Natural killer cell treated with Interleukin-12 subunit alpha and Interleukin-12 subunit beta and Interleukin-15 and Interleukin-18, amount 100 ng/mL, for 72 hours (primary cell): ENCODE measurements around the gene P4HB. TPM values are rescaled to one million over a fixed set of nuclear protein-coding genes. Genes with fewer than 3 reads are reported as not detected.

Experiments used
- ATAC-seq, 2 donors: fragments of 150-1000 bp; cut with Tn5 transposase in 1 of 2; sonication (Bioruptor Pico), chemical (Tn5 transposase) in 1 of 2; 2 replicates each; pipeline ENCODE4 v1.10.0; 2021
- DNase-seq: peaks from one replicate; pipeline ENCODE4 v3.0.0; 2022; ENCODE audit warnings: low spot score
- H3K27ac Mint-ChIP-seq, 2 donors: 1 replicate in 1 of 2; 2 replicates in 1 of 2; pipeline ENCODE4 v1.8.0; 2022; ENCODE audit warnings: mixed read lengths in 2 of 2, mild to moderate bottlenecking in 1 of 2, moderate library complexity in 1 of 2
- H3K27me3 Mint-ChIP-seq, 2 donors: 1 replicate in 1 of 2; 2 replicates in 1 of 2; pipeline ENCODE4 v1.8.0; 2022; ENCODE audit warnings: mixed read lengths in 2 of 2
- H3K36me3 Mint-ChIP-seq: one replicate; pipeline ENCODE4 v1.8.0; 2022; ENCODE audit warnings: mixed read lengths
- H3K4me1 Mint-ChIP-seq, 2 donors: 1 replicate in 1 of 2; 2 replicates in 1 of 2; pipeline ENCODE4 v1.8.0; 2022; ENCODE audit warnings: low read depth in 2 of 2, mixed read lengths in 2 of 2, mild to moderate bottlenecking in 1 of 2
- H3K4me3 Mint-ChIP-seq: one replicate; pipeline ENCODE4 v1.8.0; 2022; ENCODE audit warnings: mixed read lengths
- H3K9me3 Mint-ChIP-seq: 2 replicates; pipeline ENCODE4 v1.8.0; 2022; ENCODE audit warnings: mixed read lengths
- total RNA-seq, 2 donors: library from RNA; stranded (reverse); gene quantifications; one replicate each; pipeline ENCODE4 v1.2.3, GENCODE V29; 2022

The P4HB gene
- total RNA-seq, 2 donors from 2014 or later = 691 to 774 TPM

DNA sequence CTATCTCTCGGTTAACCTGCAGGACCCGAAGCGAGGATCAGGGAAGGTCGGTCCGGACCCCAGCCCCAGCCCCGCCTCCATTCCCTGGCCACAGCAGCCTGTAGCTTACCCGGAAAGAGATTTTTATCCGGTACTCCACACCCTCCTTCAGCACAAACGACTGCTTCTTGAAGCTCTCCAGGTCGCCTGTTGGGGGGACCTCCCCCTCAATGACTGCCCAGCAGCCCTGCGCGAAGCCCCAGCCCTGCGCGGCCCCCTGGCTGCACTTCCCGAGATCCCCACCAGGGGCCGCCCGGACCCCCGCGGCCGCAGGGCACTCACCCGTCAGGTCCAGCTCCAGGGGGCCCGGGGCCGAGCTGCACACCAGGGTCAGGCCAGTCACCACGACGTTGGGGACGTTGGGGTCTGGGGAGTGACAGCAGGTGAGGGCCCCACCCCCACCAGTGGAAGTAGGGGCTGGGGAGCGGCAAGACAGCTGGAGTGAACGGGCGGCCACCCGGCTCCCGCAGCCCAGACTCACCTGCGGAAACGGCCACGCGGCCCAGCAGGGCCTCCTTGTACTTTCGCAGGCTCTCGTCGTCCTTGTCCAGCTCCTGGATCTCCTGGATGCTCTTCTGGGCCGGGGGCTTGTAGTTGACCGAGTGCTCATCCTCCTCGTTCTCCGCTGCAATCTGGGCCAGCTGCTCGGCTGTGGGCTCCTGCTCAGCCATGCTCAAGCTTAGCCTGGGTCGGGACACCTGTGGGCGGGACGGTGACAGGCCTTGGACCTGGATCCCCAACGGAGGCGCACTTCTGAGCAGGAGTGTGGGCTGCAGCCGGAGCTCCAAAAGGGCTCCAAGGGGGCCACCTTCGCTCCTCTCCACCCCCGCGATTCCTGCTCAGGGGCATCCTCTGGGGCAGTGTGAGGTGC lies 9.1 kb upstream of the P4HB start:
- peaks cover 16 to 32% of the 10 kb centered on the region in 2 donors for H3K4me1 Mint-ChIP-seq
- H3K4me3 Mint-ChIP-seq = peak overlapping the region; percentile 87
- no peaks in the 10 kb centered on the region for H3K9me3 Mint-ChIP-seq
- H3K27ac Mint-ChIP-seq = peak overlapping the region; percentile 86 to 88
- no peak for ATAC-seq
- no peak for DNase-seq
- no peaks in the 10 kb centered on the region for H3K36me3 Mint-ChIP-seq
- no peaks in the 10 kb centered on the region for H3K27me3 Mint-ChIP-seq

DNA sequence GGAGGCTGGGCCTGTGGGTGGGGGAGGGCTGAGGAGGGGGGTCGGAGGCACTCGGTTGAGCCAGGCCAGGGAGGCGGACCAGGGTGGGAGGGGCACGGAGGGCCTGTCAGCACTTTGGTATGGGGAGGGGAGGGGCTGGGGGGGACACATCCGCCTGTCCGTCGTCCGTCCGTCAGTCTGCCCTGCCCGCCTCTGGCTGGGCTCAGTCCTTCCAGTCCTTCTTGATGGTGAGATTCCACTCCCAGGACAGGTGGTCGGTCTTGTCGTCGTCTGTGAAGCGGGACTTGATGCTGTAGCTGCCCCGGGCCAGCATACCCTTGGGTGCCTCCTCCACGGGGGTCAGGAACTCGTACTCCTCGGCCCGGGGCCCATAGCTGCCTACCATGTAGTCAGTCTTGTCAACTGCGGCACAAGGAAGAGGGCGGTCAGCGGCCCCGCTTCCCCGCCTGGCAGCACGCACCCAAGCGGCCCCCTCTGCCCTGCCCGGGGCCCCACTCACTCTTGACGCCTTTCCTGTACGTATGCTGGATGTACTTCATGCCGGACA lies 8.4 kb upstream of the P4HB start:
- Mint-ChIP-seq H3K4me1 (peaks cover 17 to 33% of the 10 kb centered on the region in 2 donors), H3K9me3 (no peaks in the 10 kb centered on the region), H3K4me3 (peak overlapping the region; percentile 87), H3K36me3 (no peaks in the 10 kb centered on the region), H3K27me3 (no peaks in the 10 kb centered on the region), H3K27ac (peak overlapping the region; percentile 53 to 86)
- ATAC-seq (no peak), DNase-seq (no peak)

DNA sequence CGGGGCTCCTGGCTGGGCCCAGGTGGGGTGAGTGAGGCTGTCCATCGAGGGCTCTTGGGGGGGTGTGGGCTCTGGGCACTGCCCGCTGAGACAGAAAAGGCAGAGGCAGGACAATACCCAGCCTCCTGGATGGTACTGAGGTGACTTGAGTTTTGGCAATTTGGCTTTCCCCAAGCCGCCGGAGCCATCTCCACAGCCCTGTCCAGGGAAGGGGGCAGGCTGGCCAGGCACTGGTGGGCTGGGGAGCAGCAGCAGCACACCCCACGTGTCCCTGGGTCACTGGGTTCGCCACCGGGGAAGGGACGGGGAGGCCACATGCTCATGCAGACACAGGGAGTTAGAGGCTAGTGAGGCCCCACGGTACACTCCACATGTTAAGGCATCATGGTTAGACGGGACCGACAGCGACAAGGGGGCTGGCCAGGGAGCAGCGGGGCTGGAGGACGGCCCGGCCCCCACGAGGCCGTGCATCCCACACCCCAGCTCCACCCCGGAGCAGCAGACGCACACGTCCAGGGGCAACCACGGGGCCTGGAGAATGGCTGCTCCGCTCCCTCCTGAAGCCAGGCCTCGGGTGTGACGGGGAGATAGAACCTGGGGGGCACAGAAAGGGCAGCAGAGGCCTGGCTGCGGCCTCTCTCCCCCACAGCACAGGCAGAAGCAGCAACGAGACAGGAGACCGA lies 7.8 kb upstream of the P4HB start:
- peak overlapping the region in 1 of 2 donors; percentile 53 for H3K27ac Mint-ChIP-seq
- ATAC-seq (no peak), DNase-seq (no peak)
- H3K27me3 Mint-ChIP-seq = no peaks in the 10 kb centered on the region
- no peaks in the 10 kb centered on the region for H3K36me3 Mint-ChIP-seq
- no peaks in the 10 kb centered on the region for H3K9me3 Mint-ChIP-seq
- peaks cover 21 to 39% of the 10 kb centered on the region in 2 donors for H3K4me1 Mint-ChIP-seq
- H3K4me3 Mint-ChIP-seq = peak overlapping the region; percentile 50

DNA sequence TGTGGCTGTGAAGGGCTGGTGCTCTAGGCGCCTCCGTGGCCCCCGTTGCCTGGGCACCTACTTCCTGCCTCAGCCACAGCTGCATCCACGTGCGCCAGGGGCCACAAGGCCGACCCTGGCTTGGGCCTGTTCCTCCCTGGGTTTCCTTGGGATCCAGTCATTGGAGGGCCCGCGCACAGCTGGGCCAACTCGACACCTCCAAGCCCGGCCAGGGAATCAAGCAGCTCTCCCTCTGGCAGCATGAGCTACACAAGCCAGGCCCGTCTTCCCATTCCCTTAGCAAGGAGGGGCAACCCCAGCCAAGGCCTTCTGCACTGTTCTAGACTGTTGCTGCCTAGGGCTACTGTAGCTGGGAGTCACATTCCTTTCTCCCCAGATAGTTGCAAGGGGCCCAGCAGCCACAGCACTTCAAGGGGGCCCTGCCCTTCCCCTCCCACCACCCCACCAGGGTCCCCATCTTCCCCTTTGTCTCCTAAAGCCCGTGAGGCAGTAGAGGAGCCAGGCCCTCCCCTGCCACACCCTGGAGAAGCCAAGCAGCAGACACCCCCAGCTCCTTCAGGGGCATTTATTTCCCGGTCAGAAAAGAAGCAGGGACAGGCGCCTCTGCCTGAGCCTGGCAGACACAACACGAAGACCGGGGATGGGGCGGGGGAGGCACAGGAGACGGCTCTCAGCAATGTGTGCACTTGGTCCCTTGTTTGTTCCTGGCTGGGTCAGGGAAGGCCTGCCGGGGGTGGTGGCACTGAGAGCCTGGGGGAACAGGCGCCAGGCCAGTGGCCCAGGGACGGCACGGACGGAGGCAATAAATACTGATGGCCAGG lies 7.0 kb upstream of the P4HB start:
- H3K27ac Mint-ChIP-seq = peak overlapping the region; percentile 53 to 59
- H3K36me3 Mint-ChIP-seq = peaks cover 5% of the 10 kb centered on the region
- ATAC-seq (no peak), DNase-seq (no peak)
- H3K27me3 Mint-ChIP-seq = no peaks in the 10 kb centered on the region
- H3K9me3 Mint-ChIP-seq = no peaks in the 10 kb centered on the region
- H3K4me1 Mint-ChIP-seq = peaks cover 19 to 41% of the 10 kb centered on the region in 2 donors
- H3K4me3 Mint-ChIP-seq = peak overlapping the region; percentile 50

DNA sequence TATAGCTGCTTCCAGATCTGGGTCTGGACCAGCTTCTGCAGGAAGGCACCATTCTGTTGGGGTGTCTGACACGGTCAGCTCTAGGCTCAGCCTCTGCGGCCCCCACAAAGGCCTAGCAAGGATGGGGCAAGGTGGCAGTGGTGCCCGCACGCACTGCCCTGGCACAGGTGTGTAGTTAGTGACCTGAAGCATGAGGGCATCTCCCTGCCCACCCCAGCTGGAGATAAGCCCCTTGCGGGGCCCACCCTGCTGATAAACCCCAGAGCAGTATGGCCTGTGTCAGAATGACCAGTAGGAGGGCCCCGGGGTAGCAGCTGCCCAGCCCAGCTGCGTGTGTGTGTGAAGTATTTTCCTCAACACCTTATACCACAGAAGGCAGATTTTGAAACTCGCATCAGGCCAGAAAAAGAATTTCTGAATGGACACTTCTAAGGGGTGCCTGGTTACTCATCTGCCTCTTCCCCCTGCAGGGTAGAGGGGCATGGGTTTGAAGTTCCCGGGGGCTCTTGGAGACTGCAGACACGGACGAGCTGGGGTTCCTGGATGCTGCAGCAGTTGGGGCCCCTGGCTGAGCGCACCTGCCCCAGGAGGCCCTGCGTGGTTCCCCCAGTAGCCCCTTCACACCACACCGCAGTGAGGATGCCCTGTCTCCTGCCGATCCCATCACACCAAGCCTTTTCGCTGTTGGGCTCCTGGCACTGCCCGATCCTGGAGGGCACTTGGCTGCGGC lies 6.3 kb upstream of the P4HB start:
- Mint-ChIP-seq H3K27ac (peak overlapping the region in 1 of 2 donors; percentile 59), H3K4me1 (peaks cover 14 to 41% of the 10 kb centered on the region in 2 donors), H3K36me3 (peaks cover 5% of the 10 kb centered on the region), H3K27me3 (no peaks in the 10 kb centered on the region), H3K4me3 (no peak overlapping the region), H3K9me3 (no peaks in the 10 kb centered on the region)
- ATAC-seq (no peak), DNase-seq (no peak)

DNA sequence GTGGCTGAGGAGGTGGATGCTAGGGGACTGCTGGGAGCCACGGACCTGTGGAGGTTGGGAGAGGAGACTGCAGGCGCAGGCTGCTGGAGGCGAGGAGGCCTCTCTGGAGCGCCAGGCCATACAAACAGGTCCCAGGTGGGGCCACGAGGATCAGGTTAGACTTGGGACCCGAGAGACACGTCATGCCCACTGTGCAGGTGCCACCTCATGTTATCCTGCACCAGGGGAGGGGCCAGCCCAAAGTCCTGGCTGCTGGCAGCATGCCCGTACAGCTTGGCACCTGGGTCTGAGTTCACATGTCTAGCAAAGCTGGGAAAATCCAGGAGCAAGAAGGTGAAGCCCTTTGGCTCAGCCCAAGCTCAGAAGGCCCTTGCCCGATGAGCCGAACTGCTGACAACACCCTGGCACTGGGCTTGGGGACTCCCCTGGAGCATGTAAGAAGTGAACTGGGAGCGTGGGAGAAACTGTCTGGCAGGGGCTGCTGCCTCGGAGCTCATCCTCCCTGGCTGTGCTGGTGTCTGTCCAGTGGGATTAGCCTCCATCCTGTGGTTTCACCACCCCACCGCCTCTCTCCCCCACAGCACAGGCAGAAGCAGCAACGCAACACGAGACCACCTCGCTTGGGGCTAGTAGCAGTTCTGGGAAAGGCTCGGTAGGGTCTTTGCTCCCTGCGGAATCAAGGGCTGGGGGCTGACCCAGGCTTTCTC lies 5.6 kb upstream of the P4HB start:
- H3K27ac Mint-ChIP-seq = peak overlapping the region in 1 of 2 donors; percentile 73
- DNase-seq (no peak), ATAC-seq (no peak)
- no peaks in the 10 kb centered on the region for H3K9me3 Mint-ChIP-seq
- no peak overlapping the region for H3K4me3 Mint-ChIP-seq
- peaks cover 18 to 45% of the 10 kb centered on the region in 2 donors for H3K4me1 Mint-ChIP-seq
- no peaks in the 10 kb centered on the region for H3K27me3 Mint-ChIP-seq
- H3K36me3 Mint-ChIP-seq = peaks cover 5% of the 10 kb centered on the region

DNA sequence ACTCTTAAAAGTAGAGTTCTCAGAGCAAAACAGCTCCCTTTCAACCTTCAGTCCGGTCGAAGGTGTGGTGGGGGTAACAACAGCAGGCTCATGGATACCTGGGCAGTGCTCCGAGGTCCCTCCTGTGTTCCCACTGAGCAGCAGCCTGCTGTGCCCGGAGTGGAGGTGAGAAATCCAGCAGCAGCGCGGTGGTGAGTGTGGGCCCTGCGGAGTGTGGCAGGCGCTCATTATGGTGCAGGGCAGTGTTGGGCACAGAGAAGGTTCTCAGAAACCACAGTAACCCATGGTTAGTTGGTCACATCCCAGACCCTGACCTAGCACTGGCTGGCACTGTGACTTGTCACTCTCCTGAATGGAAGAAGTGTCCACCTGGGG lies 5.0 kb upstream of the P4HB start:
- Mint-ChIP-seq H3K4me1 (peaks cover 18 to 47% of the 10 kb centered on the region in 2 donors), H3K27ac (peak overlapping the region in 1 of 2 donors; percentile 73), H3K4me3 (no peak overlapping the region), H3K27me3 (no peaks in the 10 kb centered on the region), H3K9me3 (no peaks in the 10 kb centered on the region), H3K36me3 (peaks cover 5% of the 10 kb centered on the region)
- DNase-seq = no peak
- ATAC-seq = no peak

DNA sequence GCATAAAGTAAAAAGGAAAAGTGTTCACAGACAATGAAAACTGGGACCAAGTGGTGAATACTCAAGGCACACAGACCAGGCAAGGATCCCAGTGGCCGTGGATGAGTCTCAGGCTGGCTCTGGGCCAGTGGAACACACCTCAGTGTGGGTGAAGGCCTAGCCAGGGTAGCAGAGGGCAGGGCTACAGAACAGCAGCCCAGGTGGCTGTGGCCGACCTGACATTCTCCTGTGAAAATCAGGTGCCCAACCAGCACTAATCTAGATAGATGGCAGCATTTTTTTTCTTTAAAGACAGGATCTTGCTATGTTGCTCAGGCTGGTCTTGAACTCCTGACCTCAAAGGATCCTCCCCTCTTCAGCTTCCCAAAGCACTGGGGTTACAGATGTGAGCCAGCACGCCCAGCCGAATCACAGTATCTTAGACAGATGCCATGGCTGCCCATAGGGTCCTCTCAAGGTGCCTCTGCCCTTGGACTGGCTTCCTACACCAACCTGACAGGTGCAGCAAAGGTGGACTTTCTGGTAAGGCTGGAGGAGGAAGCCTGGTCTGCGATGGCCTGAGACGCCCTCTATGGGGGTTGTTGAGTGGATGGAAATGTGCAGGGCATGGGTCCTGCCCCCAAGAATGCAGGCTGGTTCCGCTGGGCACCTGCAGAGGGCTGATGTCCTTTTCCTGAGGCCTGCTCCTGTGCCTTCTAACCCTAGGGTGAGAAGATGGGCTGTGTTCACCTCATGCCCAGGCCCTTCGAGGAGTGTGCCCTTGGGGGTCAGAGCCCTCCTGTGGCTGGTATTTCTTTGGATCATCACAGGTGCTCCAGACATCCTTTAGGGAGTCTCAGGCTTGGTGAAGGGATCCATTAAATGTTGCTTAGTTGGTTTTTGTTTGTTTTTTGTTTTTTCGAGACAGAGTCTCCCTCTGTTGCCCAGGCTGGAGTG lies 3.8 kb upstream of the P4HB start:
- H3K9me3 Mint-ChIP-seq = no peaks in the 10 kb centered on the region
- peak overlapping the region; percentile 73 to 92 for H3K27ac Mint-ChIP-seq
- DNase-seq = no peak
- H3K36me3 Mint-ChIP-seq = peaks cover 11% of the 10 kb centered on the region
- no peak for ATAC-seq
- no peaks in the 10 kb centered on the region for H3K27me3 Mint-ChIP-seq
- H3K4me1 Mint-ChIP-seq = peaks cover 24 to 45% of the 10 kb centered on the region in 2 donors
- H3K4me3 Mint-ChIP-seq = no peak overlapping the region

DNA sequence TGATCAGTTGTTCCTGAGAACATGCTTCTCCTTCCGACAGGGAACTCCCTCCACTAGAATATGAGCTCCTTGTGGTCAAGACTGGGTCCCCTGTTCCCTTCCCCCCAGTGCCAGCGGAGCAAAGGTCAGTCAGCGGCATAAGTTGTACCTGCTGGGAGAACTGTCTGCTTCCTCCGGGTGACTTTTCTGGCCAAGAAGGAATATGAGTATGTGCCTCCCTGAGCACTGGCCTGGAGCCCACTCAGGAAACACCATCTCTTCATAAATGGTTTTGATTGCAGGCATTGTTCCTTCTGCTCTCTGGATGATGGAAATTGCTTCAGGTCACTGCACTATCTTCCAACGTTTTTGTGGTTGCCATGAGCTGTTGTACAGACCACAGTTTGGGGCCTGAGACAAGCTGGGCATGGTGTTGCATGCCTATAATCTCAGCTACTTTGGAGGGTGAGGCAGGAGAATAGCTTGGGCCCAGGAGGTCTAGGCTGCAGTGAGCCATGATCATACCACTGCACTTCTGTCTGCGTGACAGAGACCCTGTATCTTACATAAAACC lies 2.9 kb upstream of the P4HB start:
- Mint-ChIP-seq H3K36me3 (peaks cover 11% of the 10 kb centered on the region), H3K27me3 (no peaks in the 10 kb centered on the region), H3K4me1 (peaks cover 24 to 44% of the 10 kb centered on the region in 2 donors), H3K4me3 (peak overlapping the region; percentile 77), H3K27ac (peak overlapping the region; percentile 73 to 92), H3K9me3 (no peaks in the 10 kb centered on the region)
- DNase-seq (no peak), ATAC-seq (no peak)

DNA sequence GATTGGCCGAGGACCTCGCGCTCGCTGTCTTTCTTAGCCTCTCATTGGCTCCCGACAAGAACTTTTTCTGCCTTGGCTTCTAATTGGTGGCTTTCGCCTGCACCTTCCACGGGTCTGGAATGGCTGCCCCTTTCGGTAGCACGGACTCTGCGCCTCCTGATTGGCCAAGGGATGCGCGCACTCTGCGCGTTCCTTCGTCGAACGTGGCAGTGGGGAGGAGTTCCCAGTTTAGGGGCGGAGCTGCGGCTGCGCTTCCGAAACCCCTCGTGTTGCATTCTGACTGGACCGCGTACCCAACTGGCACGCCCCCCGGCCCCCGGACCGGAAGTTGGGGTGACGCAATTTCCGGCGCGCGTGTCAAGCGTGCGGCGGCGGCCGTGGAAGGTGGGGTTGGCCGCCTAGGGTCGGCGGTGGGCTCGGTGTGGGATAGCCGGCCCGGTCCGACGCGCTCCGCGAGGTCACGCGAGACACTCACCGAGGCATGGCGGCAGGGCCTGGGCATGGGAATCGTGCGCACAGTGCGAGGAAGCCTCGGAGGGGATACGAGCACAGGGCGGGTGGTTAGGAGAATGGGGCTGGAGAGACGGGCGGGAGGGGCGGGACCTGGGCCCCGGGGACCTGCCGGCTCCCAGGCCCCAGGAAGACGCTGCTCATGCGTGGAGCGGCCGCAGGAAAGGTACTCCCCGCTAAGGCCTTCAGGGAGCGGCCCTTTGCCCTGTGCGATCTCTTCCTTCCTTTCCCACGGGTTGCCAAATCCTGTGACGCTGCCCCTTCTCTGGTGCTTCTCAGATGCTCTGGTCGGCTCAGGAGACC lies 627 bp upstream of the P4HB start:
- H3K36me3 Mint-ChIP-seq = peaks cover 11% of the 10 kb centered on the region
- H3K9me3 Mint-ChIP-seq = no peaks in the 10 kb centered on the region
- ATAC-seq = peak; percentile 93
- H3K27me3 Mint-ChIP-seq = no peaks in the 10 kb centered on the region
- DNase-seq = peak; percentile 100
- peak overlapping the region; percentile 97 for H3K4me3 Mint-ChIP-seq
- peaks cover 24 to 42% of the 10 kb centered on the region in 2 donors for H3K4me1 Mint-ChIP-seq
- H3K27ac Mint-ChIP-seq = peak overlapping the region; percentile 99
